Glomerular visceral epithelial cell (primary cell): Measurements from ENCODE around the gene GP1BA.
A peak's percentile ranks its signal among the peaks of the same experiment; 100 is the strongest.

ENCODE experiments used
- DNase-seq: peaks from one replicate; pipeline ENCODE4 v3.0.0-alpha.2; 2016; ENCODE audit errors: extremely low spot score

GP1BA gene

DNA sequence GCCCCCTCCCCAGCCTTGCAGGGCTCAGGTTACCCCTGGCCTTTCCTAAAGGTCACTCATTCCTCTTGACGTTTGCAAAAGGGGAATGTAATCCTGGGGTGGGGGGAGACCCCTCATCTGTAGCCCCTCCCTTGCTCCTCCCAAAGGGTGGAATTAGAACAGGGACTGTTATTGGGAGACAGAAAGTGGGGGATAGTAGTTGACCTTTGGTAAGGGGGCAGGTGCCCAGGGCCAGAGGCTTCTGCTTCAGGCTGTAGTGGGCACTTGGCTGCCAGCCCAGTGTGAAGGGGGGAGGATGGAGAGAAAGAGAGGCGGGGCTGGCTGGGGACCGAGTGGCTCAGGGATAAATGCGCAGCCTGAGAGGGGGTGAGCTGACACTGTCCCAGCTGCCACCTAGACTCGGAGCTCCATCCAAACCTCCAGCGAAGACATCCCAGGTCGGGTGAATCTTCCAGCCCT, 18.7 kb downstream of the GP1BA start, which contains the start of gene ENO3:
ENO3 (plus strand) TSS at position 374 of the 459 bp plus-strand sequence. CDS start 711 bp downstream, outside the sequence.
- DNase-seq: no peak

DNA sequence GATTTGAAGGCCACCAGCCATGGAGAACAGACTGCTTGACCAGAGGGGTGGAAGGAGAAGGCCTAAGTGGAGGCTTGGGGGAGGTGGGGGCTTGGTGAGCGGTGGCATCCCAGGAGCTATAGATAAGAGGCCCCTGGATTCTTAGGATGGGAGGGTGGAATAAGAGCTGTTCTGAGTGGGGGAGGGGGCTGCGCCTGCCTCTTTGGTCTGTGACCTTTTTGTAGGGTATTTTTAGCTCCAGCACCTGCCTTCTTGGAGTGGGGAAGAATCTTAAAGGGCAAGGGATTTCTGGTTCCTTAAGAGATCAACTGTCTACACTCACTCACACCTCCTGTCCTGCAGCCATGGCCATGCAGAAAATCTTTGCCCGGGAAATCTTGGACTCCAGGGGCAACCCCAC, 19.4 kb downstream of the GP1BA start:
- DNase-seq: no peak

DNA sequence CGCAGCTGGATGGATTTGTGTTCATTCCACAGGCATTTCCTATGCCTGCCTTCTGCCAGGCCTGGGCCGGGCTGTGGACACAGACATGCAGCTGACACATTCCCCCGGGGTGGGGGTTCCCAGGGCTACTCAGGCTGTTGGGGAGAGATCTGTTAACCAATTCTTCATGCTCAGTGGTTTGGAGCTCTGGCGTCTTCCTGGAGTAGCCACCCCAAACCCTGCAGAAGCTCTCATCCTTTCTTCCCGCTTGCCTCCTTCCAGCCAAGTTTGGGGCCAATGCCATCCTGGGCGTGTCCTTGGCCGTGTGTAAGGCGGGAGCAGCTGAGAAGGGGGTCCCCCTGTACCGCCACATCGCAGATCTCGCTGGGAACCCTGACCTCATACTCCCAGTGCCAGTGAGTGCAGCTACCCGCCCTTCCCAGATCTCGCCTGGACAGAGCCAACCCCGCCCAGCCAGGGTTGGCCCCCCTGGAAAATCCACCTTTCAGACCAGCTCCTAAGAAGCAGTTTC, 21.4 kb downstream of the GP1BA start:
- peak; percentile 91 for DNase-seq

DNA sequence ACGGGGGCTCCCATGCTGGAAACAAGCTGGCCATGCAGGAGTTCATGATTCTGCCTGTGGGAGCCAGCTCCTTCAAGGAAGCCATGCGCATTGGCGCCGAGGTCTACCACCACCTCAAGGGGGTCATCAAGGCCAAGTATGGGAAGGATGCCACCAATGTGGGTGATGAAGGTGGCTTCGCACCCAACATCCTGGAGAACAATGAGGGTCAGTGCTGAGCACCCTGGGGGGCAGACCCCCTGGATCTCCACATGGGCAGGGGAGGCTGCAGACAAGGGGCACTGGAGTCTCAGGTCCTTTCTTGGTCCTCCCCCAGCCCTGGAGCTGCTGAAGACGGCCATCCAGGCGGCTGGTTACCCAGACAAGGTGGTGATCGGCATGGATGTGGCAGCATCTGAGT, 23.0 kb downstream of the GP1BA start:
- no peak for DNase-seq

DNA sequence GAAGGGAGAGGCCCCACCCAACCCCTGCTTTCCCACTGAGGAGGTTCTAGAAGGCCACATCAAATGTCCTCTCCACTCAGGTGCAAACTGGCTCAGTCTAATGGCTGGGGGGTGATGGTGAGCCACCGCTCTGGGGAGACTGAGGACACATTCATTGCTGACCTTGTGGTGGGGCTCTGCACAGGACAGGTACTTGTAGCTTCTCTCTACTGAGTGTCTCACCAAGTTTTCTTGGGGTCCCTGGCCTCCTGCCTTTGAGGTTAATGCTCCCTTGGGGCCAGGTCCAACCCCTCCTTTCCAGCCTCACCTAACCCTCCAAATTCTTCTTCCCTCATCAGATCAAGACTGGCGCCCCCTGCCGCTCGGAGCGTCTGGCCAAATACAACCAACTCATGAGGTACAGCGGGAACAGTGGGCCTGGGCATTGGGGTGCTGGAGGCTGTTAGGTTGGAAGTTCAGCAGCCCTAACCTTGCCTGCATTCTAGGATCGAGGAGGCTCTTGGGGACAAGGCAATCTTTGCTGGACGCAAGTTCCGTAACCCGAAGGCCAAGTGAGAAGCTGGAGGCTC, 24.5 kb downstream of the GP1BA start:
- no peak for DNase-seq

DNA sequence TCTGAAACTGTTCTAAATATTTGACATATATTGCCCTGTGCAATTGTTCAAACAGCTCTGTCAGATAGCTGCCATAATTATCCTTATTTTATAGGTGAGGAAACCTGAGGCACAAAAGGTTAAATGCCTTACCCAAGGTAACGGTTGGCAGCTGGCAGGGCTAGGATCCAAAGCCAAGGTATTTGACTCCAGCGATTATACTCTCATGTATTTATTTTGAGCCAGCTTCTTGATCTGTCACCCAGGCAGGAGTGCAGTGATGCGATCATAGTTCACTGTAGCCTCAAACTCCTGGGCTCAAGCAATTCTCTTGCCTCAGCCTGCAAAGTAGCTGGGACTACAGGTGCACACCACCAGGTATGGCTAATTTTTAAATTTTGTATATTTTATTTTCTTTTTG, 26.0 kb downstream of the GP1BA start:
- no peak for DNase-seq

DNA sequence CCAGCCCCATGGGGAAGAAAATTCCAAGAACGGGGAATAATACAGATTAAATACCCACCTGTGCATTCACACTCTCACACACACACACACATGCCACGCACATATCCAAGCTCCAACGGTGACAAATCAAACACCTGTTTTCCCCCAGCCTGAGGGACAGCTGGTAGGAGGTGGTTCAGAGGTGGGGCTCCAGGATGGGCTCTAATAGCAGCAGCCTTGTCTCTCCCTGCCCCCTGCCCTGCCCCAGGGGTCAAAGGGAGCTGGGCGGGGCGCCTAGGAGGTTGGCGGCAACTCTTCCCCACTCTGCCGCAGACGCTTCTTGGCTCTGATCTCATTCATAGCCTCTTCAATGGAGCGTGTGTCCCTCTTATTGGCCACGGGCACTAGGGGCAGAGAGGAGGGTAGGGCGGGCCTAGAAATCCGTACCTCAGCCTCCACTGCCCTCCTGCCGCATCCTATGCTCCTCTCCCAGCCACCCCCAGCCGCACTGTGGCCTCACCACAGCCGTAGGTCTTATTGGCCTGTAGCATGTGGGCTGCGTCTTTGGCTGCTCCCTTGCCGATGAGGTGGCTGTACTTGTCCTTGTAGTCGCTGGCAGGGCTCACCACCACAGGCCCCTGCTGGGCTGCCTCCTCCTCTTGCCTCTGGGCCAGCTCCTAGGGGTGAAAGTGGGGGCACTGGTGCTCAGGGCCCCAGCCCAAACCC, 27.3 kb downstream of the GP1BA start:
- no peak for DNase-seq

DNA sequence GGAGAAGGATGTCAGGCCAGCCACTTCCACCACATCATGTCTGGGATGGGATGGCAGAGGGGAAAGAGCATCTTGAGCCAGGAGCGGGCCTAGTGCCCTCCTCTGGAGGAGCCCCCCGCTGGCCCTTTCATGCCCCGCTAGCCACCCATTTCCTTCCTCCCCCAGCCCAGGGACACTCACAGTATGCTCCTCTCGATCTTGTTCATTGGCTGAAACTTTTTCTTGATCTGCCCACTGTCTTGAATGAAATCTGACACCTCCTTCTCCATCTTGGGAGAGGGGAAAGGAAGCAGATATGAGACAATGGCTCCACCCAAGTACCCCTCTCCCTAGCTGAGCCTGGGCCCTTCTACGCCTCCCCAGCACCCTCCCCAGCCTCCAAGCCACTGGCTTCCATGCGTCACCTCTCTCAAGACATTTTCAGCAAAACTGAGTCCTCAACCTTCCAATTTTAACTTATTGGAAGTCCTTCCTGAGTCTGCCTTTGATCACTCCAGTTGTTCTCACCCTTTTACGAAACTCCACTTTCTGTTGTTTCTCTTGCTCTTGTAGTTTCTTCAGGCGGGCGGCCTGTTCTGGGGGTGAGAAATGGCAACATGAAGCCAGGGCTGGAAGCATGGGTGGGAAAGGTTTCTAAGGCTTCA, 28.3 kb downstream of the GP1BA start:
- DNase-seq: no peak

DNA sequence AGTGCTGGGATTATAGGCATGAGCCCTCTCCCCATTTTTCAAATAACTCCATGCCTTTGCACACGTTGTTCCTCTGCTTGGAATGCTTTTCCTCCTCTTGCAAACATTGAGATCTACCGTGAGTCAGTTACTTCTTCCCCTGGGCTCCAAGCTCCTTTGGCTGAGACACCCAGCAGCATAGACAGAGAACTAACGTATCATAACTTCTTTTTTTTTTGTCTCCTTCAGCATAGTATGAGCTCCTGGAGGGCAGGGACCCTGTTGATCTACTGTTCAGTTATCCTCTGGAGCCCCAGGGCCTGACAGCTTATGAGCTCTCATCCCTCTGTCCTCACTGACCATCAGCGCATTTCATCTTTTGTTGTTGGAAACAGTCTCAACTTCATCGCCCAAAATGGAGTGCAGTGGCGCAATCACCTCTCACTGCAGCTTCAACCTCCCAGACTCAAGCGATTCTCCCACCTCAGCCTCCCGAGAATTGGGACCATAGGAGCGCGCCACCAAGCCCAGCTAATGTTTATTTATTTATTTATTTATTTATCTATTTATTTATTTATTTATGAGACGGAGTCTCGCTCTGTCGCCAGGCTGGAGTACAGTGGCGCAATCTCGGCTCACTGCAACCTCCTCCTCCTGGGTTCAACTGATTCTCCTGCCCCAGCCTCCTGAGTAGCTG, 33.4 kb downstream of the GP1BA start:
- no peak for DNase-seq

DNA sequence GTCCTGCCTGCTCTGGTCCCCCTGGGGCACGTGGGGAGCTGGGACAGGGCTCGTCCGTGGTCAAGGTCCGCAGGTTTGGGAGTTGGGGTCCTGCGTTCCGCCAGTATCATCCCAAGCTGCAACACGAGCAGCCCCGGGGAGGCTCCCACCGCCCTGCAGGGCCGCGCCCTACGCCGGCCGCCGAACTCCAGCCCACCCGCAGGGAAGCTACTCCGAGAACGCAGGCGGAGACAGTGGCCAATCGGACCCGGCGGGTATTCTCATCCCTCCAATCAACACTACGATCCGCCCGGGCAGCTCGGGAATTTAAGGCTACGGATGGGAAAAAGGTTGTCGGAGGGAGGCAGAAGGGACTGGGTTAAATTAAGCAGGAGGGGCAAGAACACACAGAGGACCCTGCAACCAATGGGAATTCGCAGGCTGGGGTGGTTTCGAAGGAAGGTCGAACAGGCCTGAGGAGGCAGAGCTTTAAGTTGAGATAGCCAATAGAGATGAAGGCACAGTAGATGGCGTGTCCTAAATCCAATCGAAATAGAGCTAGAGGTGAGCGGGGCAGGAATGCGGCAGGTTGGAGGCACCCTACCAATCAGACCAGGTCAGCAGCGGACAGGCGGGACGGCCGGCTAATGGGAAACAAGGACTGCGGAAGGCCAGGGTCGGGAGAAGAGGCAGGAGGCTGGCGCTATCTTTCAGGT, 34.9 kb downstream of the GP1BA start:
- peak; percentile 100 for DNase-seq

DNA sequence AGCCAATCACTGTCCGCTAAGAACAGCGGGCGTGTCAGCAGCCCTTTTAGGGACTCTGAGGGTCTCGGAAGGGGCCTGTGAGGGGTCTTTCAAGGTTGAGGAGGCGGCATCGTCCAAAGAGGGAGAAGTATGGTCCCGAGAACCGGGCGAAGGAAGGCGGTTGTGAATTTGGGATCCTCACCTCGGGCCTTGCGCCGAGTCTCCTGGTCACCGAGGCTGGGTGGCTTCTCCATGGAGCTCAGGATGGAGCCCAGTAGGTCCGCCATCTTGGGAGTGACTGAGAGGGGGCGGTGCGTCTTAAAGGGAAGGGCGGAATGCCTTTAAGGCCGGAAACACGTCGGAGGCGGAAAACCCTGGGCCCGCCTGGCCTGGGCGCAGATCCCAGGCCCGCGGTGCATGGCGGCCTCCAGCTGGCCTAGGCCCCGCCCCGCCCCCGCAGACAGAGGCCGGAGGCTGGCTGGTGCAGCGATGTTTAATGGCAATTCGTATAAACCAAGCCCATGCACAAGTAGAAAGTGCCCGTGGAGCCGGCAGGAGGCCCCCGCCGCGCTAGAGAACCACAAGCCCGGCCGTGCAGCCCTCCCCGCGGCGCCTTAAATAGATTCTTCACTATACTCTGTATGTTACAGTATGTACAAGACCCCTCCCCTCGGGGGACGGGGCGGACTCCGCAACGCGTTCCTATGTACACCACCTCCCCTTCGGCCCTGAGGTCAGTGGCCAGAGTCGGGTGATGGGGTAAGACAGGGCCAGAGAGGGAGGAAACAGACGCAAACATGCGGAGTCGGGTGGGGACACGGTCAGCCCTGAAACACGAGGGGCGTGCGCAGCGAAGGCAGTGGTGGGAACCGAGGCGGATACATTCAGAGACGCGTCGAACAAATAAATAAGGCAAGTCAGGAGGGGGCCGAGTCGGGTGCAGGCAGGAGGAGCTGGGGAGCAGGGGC, 35.7 kb downstream of the GP1BA start, which contains the start of gene SPAG7:
SPAG7 (minus strand) TSS at position 279 of the 947 bp plus-strand sequence; CDS start at position 266, 13 bp downstream.
- DNase-seq: peak; percentile 98

DNA sequence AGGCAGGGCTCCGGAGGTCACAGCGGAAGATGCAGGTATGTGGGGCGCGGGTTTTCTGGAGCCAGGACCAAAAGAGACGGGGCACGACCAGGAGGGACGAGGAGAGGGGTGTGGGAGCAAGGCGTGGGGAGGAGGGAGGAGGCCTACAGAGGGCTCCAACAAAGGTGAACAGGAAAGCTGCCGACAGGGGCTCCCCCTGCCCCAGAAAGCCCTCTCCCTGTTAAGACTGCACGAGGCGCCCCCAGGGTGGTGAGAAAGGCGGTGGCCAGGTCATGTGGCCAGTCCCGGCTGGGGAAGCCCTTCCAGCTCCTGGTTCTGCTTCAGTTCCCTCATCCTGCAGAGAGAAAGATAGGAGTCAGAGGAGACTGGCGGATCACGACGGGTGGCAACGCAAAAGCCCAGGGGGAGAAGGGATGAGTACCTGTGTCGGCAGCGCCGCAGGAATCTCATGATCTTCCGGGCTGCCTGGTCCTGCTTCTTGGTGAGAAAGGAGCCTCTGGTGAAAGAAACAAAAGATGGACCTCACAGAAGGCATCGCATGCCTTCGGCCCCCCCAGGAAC, 36.5 kb downstream of the GP1BA start:
- peak; percentile 70 for DNase-seq

DNA sequence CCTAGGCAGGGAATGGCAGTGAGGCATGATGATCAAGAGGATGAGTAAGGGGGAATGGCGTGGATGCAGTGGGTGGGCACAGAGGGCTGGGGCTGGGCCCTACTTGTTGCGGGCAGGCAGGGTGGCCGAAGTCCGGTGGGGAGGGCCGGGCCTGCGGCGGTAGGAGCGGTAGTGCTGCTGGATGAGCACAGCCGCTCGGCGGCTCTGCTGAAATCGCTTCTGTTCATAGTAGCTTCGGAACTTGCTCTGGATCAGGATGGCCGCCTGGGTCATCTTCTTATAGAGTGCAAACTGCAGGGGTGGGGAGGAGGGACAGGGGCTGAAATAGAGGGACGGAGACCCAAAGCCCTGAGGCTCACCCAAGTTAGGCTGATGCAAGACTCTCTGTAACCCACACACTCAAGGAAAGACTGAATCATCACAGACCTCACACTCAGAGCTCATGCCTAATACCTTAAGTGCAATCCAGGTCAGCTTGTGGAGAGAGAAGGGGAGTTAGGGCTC, 37.0 kb downstream of the GP1BA start:
- peak; percentile 83 for DNase-seq

DNA sequence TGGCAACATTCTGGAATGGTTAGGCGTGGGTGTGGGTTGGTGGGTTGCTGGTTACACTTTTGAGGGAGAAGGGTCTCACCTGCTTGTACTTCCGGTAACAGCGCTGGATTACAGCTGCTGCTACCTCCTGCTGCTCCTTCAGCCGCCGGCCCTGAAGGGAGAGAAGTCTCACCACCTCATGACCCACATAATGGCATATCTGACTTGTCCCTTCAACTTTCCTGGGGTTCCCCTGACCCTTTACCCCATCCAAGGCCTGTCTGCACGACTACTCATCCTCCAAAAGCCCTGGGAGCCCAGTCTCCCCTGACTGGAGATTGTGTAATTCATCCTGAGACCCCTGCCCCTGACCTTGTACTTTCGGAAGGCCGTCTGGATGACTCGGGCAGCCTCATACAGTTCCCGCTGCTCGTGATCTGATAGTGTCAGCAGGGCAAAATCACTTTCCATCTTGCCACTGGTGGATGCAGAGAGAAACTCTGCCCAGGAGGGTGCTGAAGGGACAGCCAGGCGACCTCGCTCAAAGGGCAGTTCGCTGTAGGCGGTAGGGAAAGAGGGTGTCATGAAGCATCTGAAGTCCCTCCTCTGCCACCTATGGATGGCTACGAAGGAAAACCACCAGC, 37.6 kb downstream of the GP1BA start:
- no peak for DNase-seq

DNA sequence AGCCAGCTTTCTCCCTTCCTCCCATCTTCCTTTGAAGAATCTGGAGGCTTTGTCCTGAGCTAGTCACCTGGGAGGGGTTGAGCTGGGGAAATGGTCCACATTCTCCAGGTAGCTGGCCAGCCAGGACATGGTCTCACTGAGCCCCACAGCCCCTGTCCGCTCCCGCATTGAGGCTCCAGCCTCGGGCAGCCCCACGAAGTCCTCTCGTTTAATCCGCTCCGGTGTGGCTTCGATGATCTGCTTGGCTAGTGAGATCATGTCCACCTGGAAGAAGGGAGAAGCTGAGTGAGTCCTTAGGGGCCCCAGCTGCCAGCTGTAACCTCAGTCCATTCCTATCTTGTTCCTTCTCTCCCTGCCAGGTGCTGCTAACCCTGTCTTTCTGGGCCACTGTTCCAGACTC, 38.2 kb downstream of the GP1BA start:
- DNase-seq: no peak

DNA sequence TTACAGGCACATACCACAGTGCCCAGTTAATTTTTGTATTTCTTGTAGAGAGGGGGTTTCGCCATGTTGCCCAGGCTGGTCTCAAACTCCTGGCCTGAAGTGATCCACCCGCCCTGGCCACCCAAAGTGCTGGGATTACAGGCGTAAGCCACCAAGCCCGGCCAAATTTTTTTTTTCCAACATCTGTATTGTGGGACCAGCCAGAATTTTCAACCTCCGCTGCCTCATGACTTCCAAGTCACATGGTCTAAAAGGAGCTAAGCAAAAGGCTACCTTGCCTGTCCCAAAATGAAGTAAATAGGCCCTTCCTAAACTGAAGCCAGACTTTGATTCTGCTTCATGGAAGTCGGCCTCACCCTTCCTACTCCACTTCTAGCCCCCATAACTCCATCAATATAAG, 39.7 kb downstream of the GP1BA start:
- no peak for DNase-seq

DNA sequence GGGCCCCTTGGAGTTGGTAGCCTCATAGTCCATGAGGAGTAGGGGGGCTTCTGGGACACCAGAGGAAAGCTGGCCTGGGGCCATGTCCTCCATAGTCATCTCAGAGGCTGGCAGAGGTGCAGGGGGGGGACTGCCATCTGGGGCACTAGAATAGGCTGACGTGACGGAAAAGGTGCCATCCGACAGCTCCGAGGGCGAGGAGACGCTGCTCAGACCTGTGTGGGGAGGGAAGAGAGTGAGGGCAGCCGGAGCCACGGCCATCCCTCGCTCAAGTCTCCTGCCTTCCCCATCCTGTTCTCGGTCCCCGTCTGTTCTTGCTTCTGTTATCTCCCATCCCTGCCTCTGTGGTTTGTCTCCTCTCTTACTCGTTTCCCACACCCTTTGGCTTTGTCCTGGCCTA, 40.2 kb downstream of the GP1BA start:
- DNase-seq: no peak

DNA sequence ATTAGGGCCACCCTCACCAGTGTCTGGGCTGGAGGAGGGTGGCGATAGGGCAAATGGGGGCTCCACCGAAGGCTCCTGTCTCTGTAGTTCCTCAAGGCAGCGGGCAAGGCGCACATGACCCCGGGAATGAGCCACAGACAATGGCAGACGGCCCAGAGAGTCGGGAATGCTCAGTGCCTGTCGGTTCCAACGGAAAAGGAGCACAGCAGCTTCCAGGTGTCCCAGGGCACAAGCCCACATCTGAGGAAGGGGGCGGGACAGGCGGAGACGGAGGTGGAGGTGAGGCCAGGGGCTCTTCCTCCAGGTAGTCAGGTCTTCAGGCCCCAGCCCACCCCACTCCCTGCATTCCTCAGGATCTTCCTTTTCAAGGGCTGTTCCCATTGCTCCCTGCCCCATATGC, 40.7 kb downstream of the GP1BA start:
- DNase-seq: no peak
